Measurements from ENCODE around the gene HPCAL1.
"Not testable (repeated sequence)": the region's sequence is repeated elsewhere in the genome, so short reads cannot be mapped to it uniquely, and the experiment has no call there.

Gene HPCAL1

GRCh38 chr2:10302479-10303180, at the start of gene HPCAL1:
Gene HPCAL1 (plus strand): TSS chr2:10302904. CDS start chr2:10419758, 116,854 bp downstream.
- peak; percentile 64 to 70 for DNase-seq (ENCODE audit: low read depth in 2 of 2)

DNA sequence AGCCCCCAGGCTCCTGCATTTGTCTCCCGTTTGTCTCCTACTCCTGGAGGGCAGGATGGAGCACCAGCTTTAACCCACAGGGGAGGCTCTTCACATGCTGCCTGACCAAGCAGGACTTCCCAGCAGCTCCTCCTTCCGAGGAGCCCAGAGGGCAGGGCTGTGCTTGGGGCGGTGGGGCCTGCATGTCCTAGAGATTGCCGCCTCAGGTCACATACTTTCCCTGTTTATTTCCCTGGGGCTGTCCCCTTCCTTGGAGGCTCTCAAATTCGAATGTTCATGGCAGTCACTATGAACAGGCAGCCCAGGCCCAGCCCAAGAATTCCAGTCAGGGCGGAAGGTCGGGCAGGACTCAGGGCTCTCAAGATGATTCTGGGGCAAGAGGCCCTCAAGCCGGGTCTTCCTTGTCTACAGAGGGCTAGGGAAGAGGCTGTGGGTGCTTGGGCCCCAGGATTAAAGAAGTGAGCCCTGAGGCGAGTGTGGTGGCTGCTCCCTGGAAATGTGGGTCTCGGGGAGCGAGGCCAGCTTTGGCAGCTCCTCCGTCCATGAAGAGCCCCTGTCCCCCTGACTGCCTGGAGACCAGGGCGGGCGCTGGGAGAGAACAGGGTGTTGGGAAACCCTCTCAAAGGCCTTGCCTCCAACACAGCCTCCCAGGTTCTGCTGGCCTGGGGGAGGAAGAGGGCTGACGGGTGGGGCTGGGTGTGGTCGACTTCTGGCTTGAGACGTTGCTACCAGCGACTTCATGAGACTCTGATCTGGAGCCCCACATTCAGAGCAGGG, 48.9 kb upstream of the HPCAL1 start:
- DNase-seq (ENCODE audit: low read depth in 2 of 2): no peak

DNA sequence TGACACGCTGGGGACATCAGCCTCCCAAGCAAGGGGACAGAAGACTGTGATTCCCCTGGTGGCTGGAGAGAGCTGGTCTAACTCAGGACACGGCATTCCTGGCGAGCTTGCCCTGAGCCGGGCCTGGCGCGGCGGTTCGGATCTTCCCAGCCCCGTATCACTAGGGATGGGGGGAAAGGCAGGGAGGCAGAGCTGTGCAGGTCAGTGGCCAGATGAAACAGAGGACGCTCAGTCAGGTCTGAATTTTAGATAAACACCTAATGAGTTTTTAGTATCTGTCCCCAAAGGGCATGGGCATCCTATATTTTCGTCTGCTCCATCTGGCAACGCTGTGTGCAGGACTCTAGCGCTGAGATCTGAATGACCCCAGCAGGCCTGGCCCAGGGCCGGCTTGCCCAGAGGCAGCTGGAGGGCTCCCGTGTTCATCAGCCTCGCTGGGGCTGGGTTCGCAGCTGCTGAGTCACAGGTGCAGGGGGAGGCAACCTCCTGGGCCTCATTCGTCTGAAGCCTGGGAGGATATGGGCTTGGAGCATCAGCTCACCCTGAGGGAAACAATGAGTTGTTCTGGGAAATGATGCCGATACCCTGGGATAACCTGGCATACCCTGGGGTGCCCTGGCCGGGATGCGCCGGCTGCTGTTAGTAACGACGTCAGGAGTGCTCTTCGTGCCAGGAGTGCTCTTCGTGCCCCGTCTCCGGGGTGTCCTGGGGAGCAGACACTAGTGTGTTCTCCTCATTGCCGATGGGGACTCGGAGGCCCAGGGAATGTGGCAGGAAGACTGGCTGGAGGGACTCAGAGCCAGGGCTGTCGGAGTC, 48.1 kb upstream of the HPCAL1 start:
- DNase-seq (ENCODE audit: low read depth in 2 of 2): no peak

DNA sequence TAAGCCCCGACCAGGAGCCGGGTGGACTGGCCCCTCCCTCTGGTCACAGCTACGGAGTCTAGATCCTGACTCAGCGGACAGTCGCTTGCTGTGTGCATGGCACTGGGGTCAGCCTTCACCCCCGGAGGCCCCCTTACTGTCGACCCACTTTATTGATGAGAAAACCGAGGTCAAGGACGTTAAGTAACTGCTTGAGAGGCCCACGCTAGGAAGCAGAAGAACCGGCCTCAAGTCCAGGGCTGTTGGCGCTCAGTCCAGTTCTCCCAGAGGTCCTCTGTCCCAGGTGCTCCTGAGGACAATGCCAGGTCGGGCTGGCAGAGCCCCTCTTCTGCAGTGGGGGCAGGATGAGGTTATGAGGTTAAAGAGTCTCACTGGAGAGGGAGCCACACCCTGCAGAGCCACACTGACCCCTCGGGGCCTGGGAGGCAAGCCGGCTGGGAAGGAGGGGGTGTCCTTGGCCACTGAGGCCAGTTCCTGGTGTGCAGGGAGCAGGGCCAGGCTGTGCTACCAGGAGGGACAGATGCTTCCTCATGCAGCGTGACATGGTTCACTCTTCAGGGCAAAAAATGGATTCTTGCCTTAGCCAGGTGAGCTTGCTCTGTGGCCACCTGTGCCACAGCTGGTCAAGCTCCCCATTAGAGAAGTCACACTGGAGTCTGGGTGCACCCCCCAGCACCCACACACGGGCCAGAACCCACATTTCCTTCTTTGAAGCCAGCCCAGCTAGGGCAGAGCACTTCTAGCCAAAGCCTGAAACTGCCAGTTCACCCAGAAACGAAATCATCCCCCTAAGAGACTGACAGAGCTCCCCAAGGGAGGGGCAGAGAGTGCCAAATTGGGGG, 47.3 kb upstream of the HPCAL1 start:
- no peak for DNase-seq (ENCODE audit: low read depth in 2 of 2)

- no peak for DNase-seq (ENCODE audit: low read depth in 2 of 2)
Measured at GRCh38 chr2:10256031-10256514, 46.6 kb upstream of the HPCAL1 start.

GRCh38 chr2:10256515-10257031, 46.1 kb upstream of the HPCAL1 start:
- DNase-seq (ENCODE audit: low read depth in 2 of 2): no peak

DNA sequence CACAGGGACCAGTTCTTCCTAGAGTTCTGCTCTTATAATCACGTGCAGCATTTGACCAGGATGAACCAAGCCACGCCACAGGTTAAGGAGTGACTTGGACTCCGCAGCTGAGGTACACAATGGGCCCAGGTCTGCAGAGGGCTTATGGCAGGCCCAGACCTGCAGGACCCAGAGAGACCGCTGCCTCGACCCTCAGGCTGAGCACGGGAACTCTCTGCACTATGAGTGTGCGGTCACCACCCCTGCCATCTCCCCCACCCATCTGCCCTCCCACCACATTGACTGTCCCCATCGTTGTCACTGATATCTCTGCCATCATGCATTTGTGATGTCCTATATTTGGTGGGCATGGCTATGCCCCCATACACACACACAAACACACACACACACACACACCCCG, 45.7 kb upstream of the HPCAL1 start:
- DNase-seq (ENCODE audit: low read depth in 2 of 2): no peak

DNA sequence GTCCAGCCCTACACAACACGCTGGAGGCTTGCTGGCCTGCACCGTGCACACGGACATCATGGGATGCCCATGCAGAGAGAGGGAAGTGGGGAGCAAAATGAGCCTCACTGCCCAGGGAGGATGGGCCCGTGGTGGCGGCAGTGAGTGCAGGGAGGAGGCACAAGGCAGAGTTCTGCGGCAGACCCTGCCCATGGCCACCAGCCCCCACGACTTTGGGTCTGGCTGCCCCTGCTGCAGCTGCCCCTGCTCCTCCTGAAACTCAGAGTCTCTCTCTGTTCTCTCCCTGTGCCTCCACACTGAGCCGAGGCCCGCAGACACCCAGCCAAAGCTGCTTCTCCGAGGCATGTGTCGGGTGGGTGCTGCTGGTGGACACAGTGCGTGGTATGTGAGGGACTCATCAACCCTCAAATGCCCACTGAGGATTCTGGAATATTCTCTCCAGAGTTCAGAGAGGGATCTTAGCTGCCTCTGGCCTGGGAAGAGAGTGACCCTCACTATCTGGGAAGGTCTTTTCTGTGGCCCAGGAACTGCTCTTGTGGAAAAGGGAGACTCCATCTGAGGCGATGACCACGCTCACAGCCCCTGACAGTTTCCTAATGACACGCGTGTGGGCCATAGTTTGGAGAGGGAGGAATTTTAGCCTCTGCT, 45.1 kb upstream of the HPCAL1 start:
- DNase-seq (ENCODE audit: low read depth in 2 of 2): no peak

DNA sequence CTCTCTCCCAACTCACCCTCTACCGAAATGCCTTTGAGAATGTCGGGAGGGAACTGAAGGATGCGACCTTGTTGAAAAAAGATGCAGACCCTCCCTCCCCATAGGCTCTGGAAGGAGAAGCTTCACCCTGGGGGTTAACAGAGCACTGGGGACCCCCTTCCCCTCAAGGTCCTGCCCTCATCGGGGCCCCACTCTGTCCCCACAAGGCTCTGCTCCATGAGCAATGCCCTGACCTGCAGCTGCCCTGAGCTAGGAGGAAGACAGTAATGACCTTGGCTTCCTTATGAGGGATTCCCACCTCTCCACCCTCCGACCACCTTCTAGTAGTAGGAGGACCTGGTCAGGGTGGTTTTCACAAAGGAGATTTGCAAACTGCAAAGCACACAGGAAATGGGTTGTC, 44.4 kb upstream of the HPCAL1 start:
- no peak for DNase-seq (ENCODE audit: low read depth in 2 of 2)

DNA sequence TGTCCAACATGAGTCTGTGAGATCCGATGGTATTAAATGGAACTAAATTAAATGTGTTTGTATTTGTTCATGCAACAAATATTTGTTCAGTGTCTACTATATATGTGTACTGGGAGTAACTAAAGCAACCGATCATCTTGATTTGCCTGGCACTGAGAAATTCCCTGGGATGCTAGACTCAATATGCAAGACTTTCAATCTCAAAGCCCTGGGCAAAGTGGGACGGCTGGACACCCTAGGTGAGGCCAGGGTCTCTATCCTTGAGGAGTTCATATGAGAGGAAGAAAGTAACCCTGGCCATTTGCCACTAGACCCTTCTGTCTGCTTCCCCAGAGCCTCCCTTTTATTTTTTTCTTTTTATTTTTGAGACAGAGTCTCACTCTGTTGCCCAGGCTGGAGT, 44.0 kb upstream of the HPCAL1 start:
- no peak for DNase-seq (ENCODE audit: low read depth in 2 of 2)

GRCh38 chr2:10260130-10260529, 42.6 kb upstream of the HPCAL1 start:
- no peak for DNase-seq (ENCODE audit: low read depth in 2 of 2)

- not testable (repeated sequence) for DNase-seq (ENCODE audit: low read depth in 2 of 2)
Measured at GRCh38 chr2:10263526-10263925, 39.2 kb upstream of the HPCAL1 start.

- DNase-seq (ENCODE audit: low read depth in 2 of 2): no peak
Measured at GRCh38 chr2:10264506-10265328, 38.0 kb upstream of the HPCAL1 start.

DNA sequence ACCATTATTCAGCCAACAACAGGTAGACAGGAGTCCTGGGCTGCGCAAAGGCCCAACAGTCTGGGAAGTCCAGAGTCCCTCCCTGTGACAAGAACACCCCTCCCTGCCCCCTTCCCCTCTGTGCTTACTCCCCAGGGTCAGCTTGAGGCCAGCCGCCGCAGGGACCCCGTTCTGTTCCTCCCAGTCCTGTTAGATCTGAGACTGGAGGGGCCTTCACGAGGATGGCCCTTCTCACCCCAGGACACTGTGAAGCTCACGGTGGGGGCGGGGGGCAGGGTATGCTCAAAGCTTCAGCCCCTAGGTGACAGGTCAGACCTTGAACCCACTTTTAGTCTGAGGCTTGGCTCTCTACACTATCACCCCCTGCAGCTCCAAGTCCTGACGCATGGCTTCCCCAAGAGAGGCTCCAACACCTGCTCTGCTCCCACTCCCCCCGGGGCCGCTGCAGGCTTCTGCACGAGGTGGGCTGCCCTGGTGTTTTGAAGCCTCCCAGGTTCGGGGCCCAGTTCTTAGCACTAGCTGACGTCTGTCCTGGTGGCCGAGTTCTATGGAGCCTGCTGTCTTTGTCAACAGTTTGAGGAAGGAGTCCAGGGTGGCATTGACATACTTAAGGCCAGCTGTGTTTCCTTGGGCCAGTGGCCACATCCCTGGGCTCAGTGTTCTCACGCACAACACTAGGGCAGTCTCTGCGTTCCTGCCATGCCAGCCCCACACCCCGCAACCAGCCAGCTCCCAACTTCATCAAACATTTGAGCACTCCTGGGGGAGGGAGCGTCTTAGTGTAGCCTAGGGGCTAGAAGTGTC, 37.2 kb upstream of the HPCAL1 start:
- DNase-seq (ENCODE audit: low read depth in 2 of 2): no peak

DNA sequence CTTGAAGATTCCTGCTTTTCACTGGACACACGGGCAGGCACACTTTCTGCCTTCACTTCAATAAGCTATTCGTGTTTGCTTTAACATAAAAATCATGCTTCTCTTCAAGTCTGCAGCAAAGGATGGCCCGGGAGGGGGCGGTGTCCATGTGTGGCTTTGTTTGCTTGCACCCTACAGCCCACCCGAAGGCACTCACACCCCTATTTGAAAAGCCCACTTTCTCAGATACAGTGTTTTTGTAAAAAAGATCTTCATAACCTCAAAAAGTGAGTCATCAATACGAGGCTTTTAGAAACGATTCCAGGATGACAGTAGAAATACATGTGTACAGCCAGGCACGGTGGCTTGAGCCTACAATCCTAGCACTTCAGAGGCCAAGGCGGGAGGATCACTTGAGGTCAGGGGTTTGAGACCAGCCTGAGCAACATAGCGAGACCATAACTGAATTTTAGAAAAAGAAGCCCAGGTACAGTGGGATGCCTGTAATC, 36.5 kb upstream of the HPCAL1 start:
- DNase-seq (ENCODE audit: low read depth in 2 of 2): no peak

- DNase-seq (ENCODE audit: low read depth in 2 of 2): no peak
Measured at GRCh38 chr2:10267036-10267435, 35.7 kb upstream of the HPCAL1 start.

GRCh38 chr2:10267551-10268465, 34.9 kb upstream of the HPCAL1 start:
- DNase-seq (ENCODE audit: low read depth in 2 of 2): no peak

DNA sequence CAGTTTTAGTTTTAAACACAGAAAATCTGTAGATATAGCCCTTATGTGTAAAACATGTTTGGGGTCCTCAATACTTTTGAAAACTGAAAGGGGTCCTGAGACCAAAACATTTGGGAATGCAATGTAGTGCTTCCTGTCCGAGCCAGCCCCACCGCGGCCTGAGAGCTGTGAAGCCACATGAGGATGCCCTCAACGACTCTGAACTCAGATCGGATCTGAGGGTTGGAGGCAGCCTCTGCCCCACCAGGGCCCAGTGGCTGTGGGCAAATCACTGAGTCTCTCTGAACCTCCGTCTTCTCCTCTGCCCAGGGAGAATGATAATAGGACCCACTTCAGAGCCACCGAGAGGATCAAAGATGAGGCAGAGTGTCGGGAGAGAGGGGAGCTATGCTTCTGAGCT, 33.4 kb upstream of the HPCAL1 start:
- DNase-seq (ENCODE audit: low read depth in 2 of 2): no peak

Measured in stimulated activated CD8-positive, alpha-beta memory T cell treated with anti-CD3 and anti-CD28 coated beads, Interleukin-7, amount 100 ng/mL, for 1 hour (primary cell).